ENCODE results near the gene RHBDF2. TPM values are rescaled to one million over a fixed set of nuclear protein-coding genes. Genes with fewer than 3 reads are reported as not detected.

Gene RHBDF2
- total RNA-seq, 4 donors from 2014 or later, result 53.7 to 76.1 (median 62.6) TPM

GRCh38 chr17:76504117-76504516, 2.9 kb upstream of the RHBDF2 start:
- TF ChIP-seq POLR2A (IDR thresholded peaks at IDR 0.05), result no peak
- no peak for TF ChIP-seq CTCF (IDR thresholded peaks at IDR 0.05)
- 81 to 86% methylated on average over 6 to 7 of the region's 7 CpGs for WGBS, 2 donors
- DNase-seq (ENCODE audit: low spot score in 2 of 2), result no peak
- intact Hi-C loops (cut with DNase I; ENCODE audit: low total_unique reads), result loop anchor here (2.0 kb wide), 1 partner anchor 37 kb away; the partner anchor contains the start of gene AANAT
- H3K4me3 ChIP-seq (ENCODE audit: low read depth, poor library complexity, severe bottlenecking), result no peak overlapping the region

- WGBS, 2 donors, result 81 to 83% methylated on average over 8 of the region's 8 CpGs
- intact Hi-C loops (cut with DNase I; ENCODE audit: low total_unique reads), result no loop called here
- no peak overlapping the region for H3K4me3 ChIP-seq (ENCODE audit: low read depth, poor library complexity, severe bottlenecking)
- no peak for TF ChIP-seq CTCF (IDR thresholded peaks at IDR 0.05)
- TF ChIP-seq POLR2A (IDR thresholded peaks at IDR 0.05), result no peak
- DNase-seq (ENCODE audit: low spot score in 2 of 2), result no peak
Observed at GRCh38 chr17:76502341-76503211, 1.4 kb upstream of the RHBDF2 start.

DNA sequence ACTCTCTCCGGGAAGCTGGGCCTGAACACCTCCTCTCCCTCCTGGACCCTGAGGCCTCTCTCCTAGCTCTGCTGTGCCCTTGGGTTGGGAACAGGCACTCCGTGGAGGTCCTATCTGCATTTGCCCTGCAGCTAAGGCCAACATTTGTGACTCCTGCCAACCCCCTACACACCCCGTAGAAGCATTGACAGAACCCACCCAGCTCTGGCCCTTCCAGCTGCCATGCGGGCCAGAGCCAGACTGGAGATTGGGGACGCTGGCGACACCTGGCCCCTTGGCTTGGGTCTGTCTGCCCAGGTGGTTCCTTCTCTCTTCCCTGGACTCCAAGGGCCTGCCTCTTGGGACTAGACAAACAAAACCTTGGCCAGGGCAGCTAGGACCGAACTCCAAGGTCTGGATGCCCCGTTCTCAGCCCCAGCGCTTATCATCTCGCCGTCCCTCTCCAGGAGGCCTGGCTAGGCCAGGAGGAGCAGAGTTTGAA, 644 bp upstream of the RHBDF2 start:
- intact Hi-C loops (cut with DNase I; ENCODE audit: low total_unique reads), result no loop called here
- H3K4me3 ChIP-seq (ENCODE audit: low read depth, poor library complexity, severe bottlenecking), result no peak overlapping the region
- 76 to 77% methylated on average over 11 of the region's 11 CpGs for WGBS, 2 donors
- DNase-seq (ENCODE audit: low spot score in 2 of 2), result no peak
- TF ChIP-seq CTCF (IDR thresholded peaks at IDR 0.05) (no peak), POLR2A (IDR thresholded peaks at IDR 0.05) (no peak)

DNA sequence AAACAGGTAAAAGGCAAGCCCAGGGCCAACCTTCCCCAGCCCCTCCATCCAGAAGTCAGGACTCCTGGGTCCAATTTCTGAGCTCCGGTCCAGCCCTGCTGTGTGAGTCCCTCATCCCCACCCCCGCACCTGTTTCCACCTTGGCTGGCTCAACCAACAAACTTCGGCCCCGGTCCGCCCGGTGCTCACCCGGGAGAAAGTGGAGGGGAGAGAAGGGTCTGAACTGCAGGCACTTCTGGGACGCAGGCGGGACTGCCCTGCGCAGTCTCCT, 541 bp downstream of the RHBDF2 start:
- TF ChIP-seq CTCF (IDR thresholded peaks at IDR 0.05) (no peak), POLR2A (IDR thresholded peaks at IDR 0.05) (no peak)
- 20 to 44% methylated on average over 10 of the region's 10 CpGs for WGBS, 2 donors
- intact Hi-C loops (cut with DNase I; ENCODE audit: low total_unique reads), result no loop called here
- no peak for DNase-seq (ENCODE audit: low spot score in 2 of 2)
- peak overlapping the region; percentile 51 for H3K4me3 ChIP-seq (ENCODE audit: low read depth, poor library complexity, severe bottlenecking)

- DNase-seq (ENCODE audit: low spot score in 2 of 2), result no peak
- intact Hi-C loops (cut with DNase I; ENCODE audit: low total_unique reads), result no loop called here
- WGBS, 2 donors, result 30 to 41% methylated on average over 17 of the region's 17 CpGs
- TF ChIP-seq POLR2A (IDR thresholded peaks at IDR 0.05) (no peak), CTCF (IDR thresholded peaks at IDR 0.05) (no peak)
- H3K4me3 ChIP-seq (ENCODE audit: low read depth, poor library complexity, severe bottlenecking), result peak overlapping the region; percentile 51
Observed at GRCh38 chr17:76500074-76500746, 1.0 kb downstream of the RHBDF2 start.
